ENCODE data around the gene TMEM50A. TPM values are rescaled to one million over a fixed set of nuclear protein-coding genes. Genes with fewer than 3 reads are reported as not detected.
A peak's percentile ranks its signal among the peaks of the same experiment; 100 is the strongest.

TMEM50A gene
- total and polyA plus RNA-seq, 9 of the 15 experiments (the other 6 are each of a cell fraction or from before 2014, with no cell fraction given): 43.7 to 195 (median 137) TPM

DNA sequence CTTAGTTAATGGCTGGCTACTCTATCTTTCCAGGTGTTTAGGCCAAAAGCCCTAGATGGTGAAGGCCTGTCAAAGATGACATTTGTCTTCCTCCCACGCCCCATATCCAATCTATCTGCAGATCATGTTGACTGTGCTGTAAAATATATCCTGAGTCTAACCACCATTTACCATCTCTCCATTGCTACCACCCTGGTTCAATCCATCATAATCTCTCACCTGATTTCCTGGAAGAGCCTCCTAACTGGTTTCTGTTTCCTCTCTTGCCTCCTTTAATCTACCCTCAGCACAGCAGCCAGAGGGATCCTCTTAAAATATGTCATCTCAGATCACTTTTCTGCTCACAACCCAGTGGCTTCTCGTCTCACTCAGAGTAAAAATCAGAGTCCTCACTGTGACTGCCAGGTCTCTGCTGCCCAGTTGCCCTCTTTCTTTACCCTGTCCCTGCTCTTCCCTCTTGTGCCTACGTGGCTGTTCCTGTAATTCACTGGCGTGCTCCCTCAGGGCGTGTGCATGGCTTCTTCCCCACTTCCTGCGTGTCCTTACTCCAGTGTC is 17.8 kb downstream of the TMEM50A start (continued):
- TF ChIP-seq, protein P1, sequence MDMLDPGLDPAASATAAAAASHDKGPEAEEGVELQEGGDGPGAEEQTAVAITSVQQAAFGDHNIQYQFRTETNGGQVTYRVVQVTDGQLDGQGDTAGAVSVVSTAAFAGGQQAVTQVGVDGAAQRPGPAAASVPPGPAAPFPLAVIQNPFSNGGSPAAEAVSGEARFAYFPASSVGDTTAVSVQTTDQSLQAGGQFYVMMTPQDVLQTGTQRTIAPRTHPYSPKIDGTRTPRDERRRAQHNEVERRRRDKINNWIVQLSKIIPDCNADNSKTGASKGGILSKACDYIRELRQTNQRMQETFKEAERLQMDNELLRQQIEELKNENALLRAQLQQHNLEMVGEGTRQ (CRISPR knock-in tag; IDR thresholded peaks at IDR 0.05): no peak
- no peak for TF ChIP-seq SNIP1 (IDR thresholded peaks at IDR 0.05; ENCODE audit: low read depth)
- TF ChIP-seq HDGF (IDR thresholded peaks at IDR 0.05): 0 out of 2 replicates have a peak, but pooled peaks have one; percentile 72
- TF ChIP-seq HOXB6 (CRISPR knock-in tag; IDR thresholded peaks at IDR 0.05; ENCODE audit: borderline replicate concordance): no peak
- no peak for TF ChIP-seq ZNF77 (CRISPR knock-in tag; IDR thresholded peaks at IDR 0.05)
- no peak for TF ChIP-seq PHB (CRISPR knock-in tag; IDR thresholded peaks at IDR 0.05)
- TF ChIP-seq MED1 (CRISPR knock-in tag; IDR thresholded peaks at IDR 0.05; ENCODE audit: borderline replicate concordance): no peak
- TF ChIP-seq, protein P2, sequence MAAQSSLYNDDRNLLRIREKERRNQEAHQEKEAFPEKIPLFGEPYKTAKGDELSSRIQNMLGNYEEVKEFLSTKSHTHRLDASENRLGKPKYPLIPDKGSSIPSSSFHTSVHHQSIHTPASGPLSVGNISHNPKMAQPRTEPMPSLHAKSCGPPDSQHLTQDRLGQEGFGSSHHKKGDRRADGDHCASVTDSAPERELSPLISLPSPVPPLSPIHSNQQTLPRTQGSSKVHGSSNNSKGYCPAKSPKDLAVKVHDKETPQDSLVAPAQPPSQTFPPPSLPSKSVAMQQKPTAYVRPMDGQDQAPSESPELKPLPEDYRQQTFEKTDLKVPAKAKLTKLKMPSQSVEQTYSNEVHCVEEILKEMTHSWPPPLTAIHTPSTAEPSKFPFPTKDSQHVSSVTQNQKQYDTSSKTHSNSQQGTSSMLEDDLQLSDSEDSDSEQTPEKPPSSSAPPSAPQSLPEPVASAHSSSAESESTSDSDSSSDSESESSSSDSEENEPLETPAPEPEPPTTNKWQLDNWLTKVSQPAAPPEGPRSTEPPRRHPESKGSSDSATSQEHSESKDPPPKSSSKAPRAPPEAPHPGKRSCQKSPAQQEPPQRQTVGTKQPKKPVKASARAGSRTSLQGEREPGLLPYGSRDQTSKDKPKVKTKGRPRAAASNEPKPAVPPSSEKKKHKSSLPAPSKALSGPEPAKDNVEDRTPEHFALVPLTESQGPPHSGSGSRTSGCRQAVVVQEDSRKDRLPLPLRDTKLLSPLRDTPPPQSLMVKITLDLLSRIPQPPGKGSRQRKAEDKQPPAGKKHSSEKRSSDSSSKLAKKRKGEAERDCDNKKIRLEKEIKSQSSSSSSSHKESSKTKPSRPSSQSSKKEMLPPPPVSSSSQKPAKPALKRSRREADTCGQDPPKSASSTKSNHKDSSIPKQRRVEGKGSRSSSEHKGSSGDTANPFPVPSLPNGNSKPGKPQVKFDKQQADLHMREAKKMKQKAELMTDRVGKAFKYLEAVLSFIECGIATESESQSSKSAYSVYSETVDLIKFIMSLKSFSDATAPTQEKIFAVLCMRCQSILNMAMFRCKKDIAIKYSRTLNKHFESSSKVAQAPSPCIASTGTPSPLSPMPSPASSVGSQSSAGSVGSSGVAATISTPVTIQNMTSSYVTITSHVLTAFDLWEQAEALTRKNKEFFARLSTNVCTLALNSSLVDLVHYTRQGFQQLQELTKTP (IDR thresholded peaks at IDR 0.05; ENCODE audit: low read depth in 1 of 2, partially characterized antibody in 2 of 2): no peak
- TF ChIP-seq E2F3 (CRISPR knock-in tag; IDR thresholded peaks at IDR 0.05): no peak
- no peak for TF ChIP-seq ZNF253 (CRISPR knock-in tag; conservative IDR thresholded peaks at IDR 0.05)
- TF ChIP-seq MYC (IDR thresholded peaks at IDR 0.05; ENCODE audit: low read depth, low read length): 0 out of 2 replicates have a peak, but pooled peaks have one; percentile 25
- no peak for TF ChIP-seq MYC (CRISPR knock-in tag; IDR thresholded peaks at IDR 0.05; ENCODE audit: borderline replicate concordance, low read depth)
- TF ChIP-seq BRF1 (IDR thresholded peaks at IDR 0.05; ENCODE audit: borderline replicate concordance, extremely low read depth, insufficient read length): no peak
- TF ChIP-seq MEF2A (IDR thresholded peaks at IDR 0.05; ENCODE audit: control insufficient read depth, low read depth, low read length): no peak
- TF ChIP-seq, protein P3, sequence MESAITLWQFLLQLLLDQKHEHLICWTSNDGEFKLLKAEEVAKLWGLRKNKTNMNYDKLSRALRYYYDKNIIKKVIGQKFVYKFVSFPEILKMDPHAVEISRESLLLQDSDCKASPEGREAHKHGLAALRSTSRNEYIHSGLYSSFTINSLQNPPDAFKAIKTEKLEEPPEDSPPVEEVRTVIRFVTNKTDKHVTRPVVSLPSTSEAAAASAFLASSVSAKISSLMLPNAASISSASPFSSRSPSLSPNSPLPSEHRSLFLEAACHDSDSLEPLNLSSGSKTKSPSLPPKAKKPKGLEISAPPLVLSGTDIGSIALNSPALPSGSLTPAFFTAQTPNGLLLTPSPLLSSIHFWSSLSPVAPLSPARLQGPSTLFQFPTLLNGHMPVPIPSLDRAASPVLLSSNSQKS (CRISPR knock-in tag; IDR thresholded peaks at IDR 0.05): no peak
- TF ChIP-seq MAFF (IDR thresholded peaks at IDR 0.05; ENCODE audit: low read length): no peak
- TF ChIP-seq, protein P4, sequence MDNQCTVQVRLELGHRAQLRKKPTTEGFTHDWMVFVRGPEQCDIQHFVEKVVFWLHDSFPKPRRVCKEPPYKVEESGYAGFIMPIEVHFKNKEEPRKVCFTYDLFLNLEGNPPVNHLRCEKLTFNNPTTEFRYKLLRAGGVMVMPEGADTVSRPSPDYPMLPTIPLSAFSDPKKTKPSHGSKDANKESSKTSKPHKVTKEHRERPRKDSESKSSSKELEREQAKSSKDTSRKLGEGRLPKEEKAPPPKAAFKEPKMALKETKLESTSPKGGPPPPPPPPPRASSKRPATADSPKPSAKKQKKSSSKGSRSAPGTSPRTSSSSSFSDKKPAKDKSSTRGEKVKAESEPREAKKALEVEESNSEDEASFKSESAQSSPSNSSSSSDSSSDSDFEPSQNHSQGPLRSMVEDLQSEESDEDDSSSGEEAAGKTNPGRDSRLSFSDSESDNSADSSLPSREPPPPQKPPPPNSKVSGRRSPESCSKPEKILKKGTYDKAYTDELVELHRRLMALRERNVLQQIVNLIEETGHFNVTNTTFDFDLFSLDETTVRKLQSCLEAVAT (IDR thresholded peaks at IDR 0.05): no peak
- TF ChIP-seq U2AF1 (optimal IDR thresholded peaks at IDR 0.05; ENCODE audit: low read depth, low read length): no peak
- no peak for TF ChIP-seq RFX7 (CRISPR knock-in tag; IDR thresholded peaks at IDR 0.05)
- TF ChIP-seq TCF7L2 (IDR thresholded peaks at IDR 0.05; ENCODE audit: low read depth, low read length): no peak
- TF ChIP-seq, protein P5, sequence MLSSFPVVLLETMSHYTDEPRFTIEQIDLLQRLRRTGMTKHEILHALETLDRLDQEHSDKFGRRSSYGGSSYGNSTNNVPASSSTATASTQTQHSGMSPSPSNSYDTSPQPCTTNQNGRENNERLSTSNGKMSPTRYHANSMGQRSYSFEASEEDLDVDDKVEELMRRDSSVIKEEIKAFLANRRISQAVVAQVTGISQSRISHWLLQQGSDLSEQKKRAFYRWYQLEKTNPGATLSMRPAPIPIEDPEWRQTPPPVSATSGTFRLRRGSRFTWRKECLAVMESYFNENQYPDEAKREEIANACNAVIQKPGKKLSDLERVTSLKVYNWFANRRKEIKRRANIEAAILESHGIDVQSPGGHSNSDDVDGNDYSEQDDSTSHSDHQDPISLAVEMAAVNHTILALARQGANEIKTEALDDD (IDR thresholded peaks at IDR 0.05): peak; percentile 64
- no peak for TF ChIP-seq HMGN3 (IDR thresholded peaks at IDR 0.05; ENCODE audit: borderline replicate concordance, extremely low read depth, insufficient read length, low read depth, low read length)
